ENCODE data around the gene IL1RAP.

The IL1RAP gene

DNA sequence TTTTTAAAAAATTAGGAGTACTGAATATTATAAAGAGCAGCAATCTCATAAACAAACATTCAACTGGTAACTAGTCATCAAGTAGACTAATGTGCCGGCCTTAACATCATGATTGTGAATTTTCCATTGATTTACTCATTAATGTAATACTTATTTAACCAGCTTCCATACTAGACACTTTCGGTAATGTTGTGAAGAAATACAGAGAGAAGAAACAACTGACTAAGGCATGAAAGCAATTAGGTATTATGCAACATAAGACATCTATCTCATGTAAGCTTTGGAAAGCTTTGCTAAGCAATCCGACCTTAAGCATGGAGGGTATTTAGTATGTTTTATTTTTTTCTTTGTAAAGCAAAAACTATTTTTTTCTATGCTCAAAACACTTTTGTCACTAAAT, 108.0 kb downstream of the IL1RAP start:
- H2AFZ ChIP-seq (ENCODE audit: low read depth, low read length, severe bottlenecking): no peak overlapping the region
- no peak overlapping the region for H3K9ac ChIP-seq (ENCODE audit: low read length)
- TF ChIP-seq, protein P1, sequence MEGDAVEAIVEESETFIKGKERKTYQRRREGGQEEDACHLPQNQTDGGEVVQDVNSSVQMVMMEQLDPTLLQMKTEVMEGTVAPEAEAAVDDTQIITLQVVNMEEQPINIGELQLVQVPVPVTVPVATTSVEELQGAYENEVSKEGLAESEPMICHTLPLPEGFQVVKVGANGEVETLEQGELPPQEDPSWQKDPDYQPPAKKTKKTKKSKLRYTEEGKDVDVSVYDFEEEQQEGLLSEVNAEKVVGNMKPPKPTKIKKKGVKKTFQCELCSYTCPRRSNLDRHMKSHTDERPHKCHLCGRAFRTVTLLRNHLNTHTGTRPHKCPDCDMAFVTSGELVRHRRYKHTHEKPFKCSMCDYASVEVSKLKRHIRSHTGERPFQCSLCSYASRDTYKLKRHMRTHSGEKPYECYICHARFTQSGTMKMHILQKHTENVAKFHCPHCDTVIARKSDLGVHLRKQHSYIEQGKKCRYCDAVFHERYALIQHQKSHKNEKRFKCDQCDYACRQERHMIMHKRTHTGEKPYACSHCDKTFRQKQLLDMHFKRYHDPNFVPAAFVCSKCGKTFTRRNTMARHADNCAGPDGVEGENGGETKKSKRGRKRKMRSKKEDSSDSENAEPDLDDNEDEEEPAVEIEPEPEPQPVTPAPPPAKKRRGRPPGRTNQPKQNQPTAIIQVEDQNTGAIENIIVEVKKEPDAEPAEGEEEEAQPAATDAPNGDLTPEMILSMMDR (IDR thresholded peaks at IDR 0.05; ENCODE audit: insufficient read depth, low read length, poor library complexity, severe bottlenecking): no peak
- TF ChIP-seq EZH2phosphoT487 (conservative IDR thresholded peaks at IDR 0.05; ENCODE audit: low read length): no peak
- H3F3A ChIP-seq (ENCODE audit: insufficient read depth): no peaks in the 10 kb centered on the region
- no peaks in the 10 kb centered on the region for H3K36me3 ChIP-seq (ENCODE audit: low read length)
- no peaks in the 10 kb centered on the region for H3K9me3 ChIP-seq (ENCODE audit: insufficient read depth, low read length)
- H3K79me2 ChIP-seq (ENCODE audit: insufficient read depth, low read length): no peaks in the 10 kb centered on the region
- H3K9me2 ChIP-seq (replicated peaks; ENCODE audit: insufficient read depth, low read length): no peaks in the 10 kb centered on the region
- no peak overlapping the region for H3K4me3 ChIP-seq (ENCODE audit: insufficient read depth, low read length, poor library complexity, severe bottlenecking)
- no peaks in the 10 kb centered on the region for H4K20me1 ChIP-seq (ENCODE audit: low read depth, low read length)
- H3K4me2 ChIP-seq (ENCODE audit: low read depth, low read length, poor library complexity, severe bottlenecking): no peak overlapping the region
- H3K27me3 ChIP-seq (ENCODE audit: low read length): no peaks in the 10 kb centered on the region
- H3K27ac ChIP-seq (ENCODE audit: low read depth, low read length): no peak overlapping the region

DNA sequence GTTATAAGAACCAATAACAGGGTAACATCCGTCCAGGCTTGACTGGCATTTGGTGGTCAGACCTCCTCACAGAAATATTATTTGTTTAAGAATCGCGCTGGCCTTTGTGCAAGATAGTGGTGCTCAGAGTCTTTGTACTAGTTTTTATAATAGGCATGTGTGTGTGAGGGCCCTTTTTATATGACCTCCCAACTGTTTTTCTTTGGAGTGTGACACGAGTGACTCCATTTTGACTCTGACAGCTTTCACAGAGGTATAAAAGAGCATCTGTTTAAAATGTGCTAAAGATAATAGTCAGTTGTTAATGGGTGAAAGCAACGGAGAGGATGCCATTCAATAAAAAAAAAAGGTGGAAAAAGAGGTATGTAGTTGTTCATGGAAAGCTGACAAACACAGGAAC, 110.4 kb downstream of the IL1RAP start:
- H2AFZ ChIP-seq (ENCODE audit: low read depth, low read length, severe bottlenecking): no peak overlapping the region
- no peak overlapping the region for H3K4me2 ChIP-seq (ENCODE audit: low read depth, low read length, poor library complexity, severe bottlenecking)
- no peaks in the 10 kb centered on the region for H3K9me2 ChIP-seq (replicated peaks; ENCODE audit: insufficient read depth, low read length)
- no peaks in the 10 kb centered on the region for H3F3A ChIP-seq (ENCODE audit: insufficient read depth)
- H4K20me1 ChIP-seq (ENCODE audit: low read depth, low read length): no peaks in the 10 kb centered on the region
- no peak overlapping the region for H3K4me3 ChIP-seq (ENCODE audit: insufficient read depth, low read length, poor library complexity, severe bottlenecking)
- H3K36me3 ChIP-seq (ENCODE audit: low read length): no peaks in the 10 kb centered on the region
- H3K9me3 ChIP-seq (ENCODE audit: insufficient read depth, low read length): no peaks in the 10 kb centered on the region
- H3K9ac ChIP-seq (ENCODE audit: low read length): no peak overlapping the region
- no peak for TF ChIP-seq EZH2phosphoT487 (conservative IDR thresholded peaks at IDR 0.05; ENCODE audit: low read length)
- TF ChIP-seq, protein P1 (IDR thresholded peaks at IDR 0.05; ENCODE audit: insufficient read depth, low read length, poor library complexity, severe bottlenecking): no peak
- no peaks in the 10 kb centered on the region for H3K79me2 ChIP-seq (ENCODE audit: insufficient read depth, low read length)
- H3K27ac ChIP-seq (ENCODE audit: low read depth, low read length): no peak overlapping the region
- no peaks in the 10 kb centered on the region for H3K27me3 ChIP-seq (ENCODE audit: low read length)

DNA sequence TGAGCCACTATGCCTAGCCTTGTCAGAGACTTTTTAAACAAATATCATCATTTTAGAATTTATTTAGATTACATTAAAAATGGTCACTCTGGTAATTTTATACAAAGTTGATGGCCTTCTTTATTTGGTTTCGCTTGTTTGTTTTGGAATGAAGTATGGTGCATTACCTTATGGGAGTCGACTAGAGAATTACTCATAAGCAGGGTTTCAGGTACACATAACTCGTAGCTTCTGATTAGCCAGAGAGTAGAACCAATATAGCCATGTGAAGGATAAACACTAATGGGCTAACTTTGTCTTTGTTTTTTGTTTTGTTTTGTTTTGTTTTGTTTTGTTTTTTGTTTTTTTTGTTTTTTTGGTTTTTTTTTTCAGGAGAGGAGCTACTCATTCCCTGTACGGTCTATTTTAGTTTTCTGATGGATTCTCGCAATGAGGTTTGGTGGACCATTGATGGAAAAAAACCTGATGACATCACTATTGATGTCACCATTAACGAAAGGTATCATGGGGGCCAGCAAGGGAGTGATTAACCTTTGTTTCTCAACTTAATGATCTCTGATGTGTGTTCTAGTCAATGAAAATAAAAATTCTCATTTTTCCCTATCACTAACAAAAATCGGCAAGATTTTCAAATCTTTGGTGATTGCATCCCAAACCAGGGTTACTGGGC, 113.2 kb downstream of the IL1RAP start:
- Histone ChIP-seq H3K36me3 (ENCODE audit: low read length) (no peaks in the 10 kb centered on the region), H3K9ac (ENCODE audit: low read length) (no peak overlapping the region), H4K20me1 (ENCODE audit: low read depth, low read length) (no peaks in the 10 kb centered on the region), H3K9me3 (ENCODE audit: insufficient read depth, low read length) (no peaks in the 10 kb centered on the region), H3K79me2 (ENCODE audit: insufficient read depth, low read length) (no peaks in the 10 kb centered on the region), H3K27ac (ENCODE audit: low read depth, low read length) (no peak overlapping the region), H3K27me3 (ENCODE audit: low read length) (no peaks in the 10 kb centered on the region), H2AFZ (ENCODE audit: low read depth, low read length, severe bottlenecking) (no peak overlapping the region), H3F3A (ENCODE audit: insufficient read depth) (no peaks in the 10 kb centered on the region), H3K4me2 (ENCODE audit: low read depth, low read length, poor library complexity, severe bottlenecking) (no peak overlapping the region), H3K9me2 (replicated peaks; ENCODE audit: insufficient read depth, low read length) (no peaks in the 10 kb centered on the region), H3K4me3 (ENCODE audit: insufficient read depth, low read length, poor library complexity, severe bottlenecking) (no peak overlapping the region)
- TF ChIP-seq, protein P1 (IDR thresholded peaks at IDR 0.05; ENCODE audit: insufficient read depth, low read length, poor library complexity, severe bottlenecking): no peak
- TF ChIP-seq EZH2phosphoT487 (conservative IDR thresholded peaks at IDR 0.05; ENCODE audit: low read length): no peak
